ENCODE data around the gene SLC16A1. TPM values are rescaled to one million over a fixed set of nuclear protein-coding genes. Genes with fewer than 3 reads are reported as not detected.
"Not testable (repeated sequence)": the region's sequence is repeated elsewhere in the genome, so short reads cannot be mapped to it uniquely, and the experiment has no call there.

Gene SLC16A1
- total RNA-seq, 1 experiment from 2014 or later = 67.3 TPM

GRCh38 chr1:112971006-112971405, 15.0 kb upstream of the SLC16A1 start:
- DNase-seq (ENCODE audit: low spot score) = no peak

GRCh38 chr1:112964347-112964746, 8.4 kb upstream of the SLC16A1 start:
- DNase-seq (ENCODE audit: low spot score) = no peak

- DNase-seq (ENCODE audit: low spot score) = no peak
Measured at GRCh38 chr1:112961072-112961471, 5.1 kb upstream of the SLC16A1 start.

GRCh38 chr1:112960384-112960783, 4.4 kb upstream of the SLC16A1 start:
- no peak for DNase-seq (ENCODE audit: low spot score)

GRCh38 chr1:112958236-112958635, 2.2 kb upstream of the SLC16A1 start:
- not testable (repeated sequence) for DNase-seq (ENCODE audit: low spot score)

- peak; percentile 75 for DNase-seq (ENCODE audit: low spot score)
Measured at GRCh38 chr1:112957133-112957812, 1.3 kb upstream of the SLC16A1 start.

- no peak for DNase-seq (ENCODE audit: low spot score)
Measured at GRCh38 chr1:112956544-112957132, 642 bp upstream of the SLC16A1 start.

GRCh38 chr1:112954945-112955772, 837 bp downstream of the SLC16A1 start:
- peak; percentile 31 for DNase-seq (ENCODE audit: low spot score)

GRCh38 chr1:112954017-112954650, 1.9 kb downstream of the SLC16A1 start:
- no peak for DNase-seq (ENCODE audit: low spot score)

GRCh38 chr1:112950426-112950825, 5.6 kb downstream of the SLC16A1 start:
- no peak for DNase-seq (ENCODE audit: low spot score)

GRCh38 chr1:112946683-112947082, 9.3 kb downstream of the SLC16A1 start:
- DNase-seq (ENCODE audit: low spot score) = no peak

GRCh38 chr1:112939810-112940209, 16.2 kb downstream of the SLC16A1 start:
- DNase-seq (ENCODE audit: low spot score) = no peak

- DNase-seq (ENCODE audit: low spot score) = no peak
Measured at GRCh38 chr1:112938210-112938609, 17.8 kb downstream of the SLC16A1 start.

GRCh38 chr1:112937495-112937894, 18.5 kb downstream of the SLC16A1 start:
- DNase-seq (ENCODE audit: low spot score) = no peak

GRCh38 chr1:112937070-112937469, 18.9 kb downstream of the SLC16A1 start:
- DNase-seq (ENCODE audit: low spot score) = no peak

GRCh38 chr1:112935461-112936111, 20.4 kb downstream of the SLC16A1 start:
- peak; percentile 54 for DNase-seq (ENCODE audit: low spot score)

- DNase-seq (ENCODE audit: low spot score) = no peak
Measured at GRCh38 chr1:112934577-112934976, 21.4 kb downstream of the SLC16A1 start.

GRCh38 chr1:112933820-112934571, 22.0 kb downstream of the SLC16A1 start:
- no peak for DNase-seq (ENCODE audit: low spot score)

GRCh38 chr1:112929979-112930378, 26.0 kb downstream of the SLC16A1 start:
- DNase-seq (ENCODE audit: low spot score) = no peak

GRCh38 chr1:112927462-112927990, 28.5 kb downstream of the SLC16A1 start:
- no peak for DNase-seq (ENCODE audit: low spot score)

- DNase-seq (ENCODE audit: low spot score) = no peak
Measured at GRCh38 chr1:112926858-112927257, 29.1 kb downstream of the SLC16A1 start.
